T-helper 2 cell treated with Interferon-gamma antibody and Interleukin-4, amounts not matched to agents 5 μg/mL and 100 μg/mL, for 36 hours (primary cell): Measurements from ENCODE around the gene NKX6-2.
"Not testable (repeated sequence)": the region's sequence is repeated elsewhere in the genome, so short reads cannot be mapped to it uniquely, and the experiment has no call there.

Experiments
- DNase-seq: peaks from one replicate; pipeline ENCODE4 v3.0.0; 2021; ENCODE audit warnings: low spot score
- H3K27ac Mint-ChIP-seq: one replicate; pipeline ENCODE4 v1.8.0; 2021; ENCODE audit warnings: mild to moderate bottlenecking, mixed read lengths
- H3K27me3 Mint-ChIP-seq: one replicate; pipeline ENCODE4 v1.8.0; 2021; ENCODE audit warnings: low read depth, mixed read lengths
- H3K36me3 Mint-ChIP-seq: one replicate; pipeline ENCODE4 v1.8.0; 2021; ENCODE audit warnings: low read depth, mixed read lengths
- H3K4me1 Mint-ChIP-seq: one replicate; pipeline ENCODE4 v1.8.0; 2021; ENCODE audit warnings: low read depth, mixed read lengths
- H3K4me3 Mint-ChIP-seq: one replicate; pipeline ENCODE4 v1.8.0; 2022; ENCODE audit warnings: mild to moderate bottlenecking, moderate library complexity, mixed read lengths
- H3K9me3 Mint-ChIP-seq: one replicate; pipeline ENCODE4 v1.8.0; 2021; ENCODE audit warnings: mixed read lengths

The NKX6-2 gene

GRCh38 chr10:132753596-132753995 is 32.4 kb downstream of the NKX6-2 start:
- H3K27me3 Mint-ChIP-seq = no peaks in the 10 kb centered on the region
- peaks cover 7% of the 10 kb centered on the region for H3K9me3 Mint-ChIP-seq
- H3K4me3 Mint-ChIP-seq = no peak overlapping the region
- H3K36me3 Mint-ChIP-seq = peaks cover 23% of the 10 kb centered on the region
- no peaks in the 10 kb centered on the region for H3K4me1 Mint-ChIP-seq
- H3K27ac Mint-ChIP-seq = no peak overlapping the region
- DNase-seq = no peak

GRCh38 chr10:132752961-132753360 is 33.0 kb downstream of the NKX6-2 start:
- Mint-ChIP-seq H3K36me3 (peaks cover 23% of the 10 kb centered on the region), H3K27me3 (no peaks in the 10 kb centered on the region), H3K4me3 (no peak overlapping the region), H3K9me3 (peaks cover 7% of the 10 kb centered on the region), H3K27ac (no peak overlapping the region), H3K4me1 (no peaks in the 10 kb centered on the region)
- no peak for DNase-seq

DNA sequence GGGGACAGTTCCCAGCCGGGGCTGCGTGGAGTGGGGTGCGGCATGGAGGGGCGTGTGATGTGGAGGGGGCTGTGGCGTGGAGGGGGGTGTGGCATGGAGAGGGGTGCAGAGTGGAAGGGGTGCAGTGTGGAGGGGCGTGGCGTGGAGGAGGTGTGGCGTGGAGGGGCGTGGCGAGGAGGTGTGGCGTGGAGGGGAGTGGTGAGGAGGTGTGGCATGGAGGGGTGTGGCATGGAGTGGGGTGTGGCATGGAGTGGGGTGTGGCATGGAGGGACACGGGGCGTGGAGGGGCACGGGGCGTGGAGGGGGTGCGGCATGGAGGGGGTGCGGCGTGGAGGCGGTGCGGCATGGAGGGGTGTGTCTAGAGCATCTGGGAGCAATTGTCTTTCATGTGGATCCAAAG is 33.6 kb downstream of the NKX6-2 start:
- peaks cover 22% of the 10 kb centered on the region for H3K36me3 Mint-ChIP-seq
- H3K27ac Mint-ChIP-seq = no peak overlapping the region
- no peak for DNase-seq
- H3K9me3 Mint-ChIP-seq = peaks cover 7% of the 10 kb centered on the region
- no peaks in the 10 kb centered on the region for H3K4me1 Mint-ChIP-seq
- H3K4me3 Mint-ChIP-seq = no peak overlapping the region
- no peaks in the 10 kb centered on the region for H3K27me3 Mint-ChIP-seq

DNA sequence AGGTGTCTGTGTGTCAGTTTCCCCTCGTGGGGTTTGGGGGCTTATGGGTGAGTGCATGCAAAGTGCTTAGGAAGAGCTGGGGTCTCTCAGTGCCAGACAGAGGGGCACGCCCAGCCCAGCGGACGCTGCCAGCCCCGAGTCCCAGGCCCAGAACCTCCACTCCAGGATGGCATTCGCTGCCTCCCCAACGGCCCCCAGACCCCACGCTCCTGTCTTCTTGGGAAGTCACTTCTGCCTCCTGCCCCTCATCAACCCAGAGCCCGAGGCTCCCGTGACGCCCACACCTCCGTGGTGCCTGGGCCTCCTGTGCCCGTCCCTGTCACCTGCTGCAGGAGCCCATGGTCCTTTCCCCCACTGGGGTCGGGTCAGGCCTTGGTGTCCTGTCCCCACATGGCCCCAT is 35.0 kb downstream of the NKX6-2 start:
- H3K36me3 Mint-ChIP-seq = peaks cover 15% of the 10 kb centered on the region
- H3K4me1 Mint-ChIP-seq = no peaks in the 10 kb centered on the region
- H3K9me3 Mint-ChIP-seq = peaks cover 7% of the 10 kb centered on the region
- no peak for DNase-seq
- H3K4me3 Mint-ChIP-seq = no peak overlapping the region
- H3K27me3 Mint-ChIP-seq = no peaks in the 10 kb centered on the region
- no peak overlapping the region for H3K27ac Mint-ChIP-seq

- no peak overlapping the region for H3K27ac Mint-ChIP-seq
- no peaks in the 10 kb centered on the region for H3K27me3 Mint-ChIP-seq
- no peaks in the 10 kb centered on the region for H3K4me1 Mint-ChIP-seq
- peaks cover 7% of the 10 kb centered on the region for H3K36me3 Mint-ChIP-seq
- H3K4me3 Mint-ChIP-seq = no peak overlapping the region
- no peaks in the 10 kb centered on the region for H3K9me3 Mint-ChIP-seq
- DNase-seq = no peak
These were observed 36.6 kb downstream of the NKX6-2 start for GRCh38 chr10:132749371-132749795.

DNA sequence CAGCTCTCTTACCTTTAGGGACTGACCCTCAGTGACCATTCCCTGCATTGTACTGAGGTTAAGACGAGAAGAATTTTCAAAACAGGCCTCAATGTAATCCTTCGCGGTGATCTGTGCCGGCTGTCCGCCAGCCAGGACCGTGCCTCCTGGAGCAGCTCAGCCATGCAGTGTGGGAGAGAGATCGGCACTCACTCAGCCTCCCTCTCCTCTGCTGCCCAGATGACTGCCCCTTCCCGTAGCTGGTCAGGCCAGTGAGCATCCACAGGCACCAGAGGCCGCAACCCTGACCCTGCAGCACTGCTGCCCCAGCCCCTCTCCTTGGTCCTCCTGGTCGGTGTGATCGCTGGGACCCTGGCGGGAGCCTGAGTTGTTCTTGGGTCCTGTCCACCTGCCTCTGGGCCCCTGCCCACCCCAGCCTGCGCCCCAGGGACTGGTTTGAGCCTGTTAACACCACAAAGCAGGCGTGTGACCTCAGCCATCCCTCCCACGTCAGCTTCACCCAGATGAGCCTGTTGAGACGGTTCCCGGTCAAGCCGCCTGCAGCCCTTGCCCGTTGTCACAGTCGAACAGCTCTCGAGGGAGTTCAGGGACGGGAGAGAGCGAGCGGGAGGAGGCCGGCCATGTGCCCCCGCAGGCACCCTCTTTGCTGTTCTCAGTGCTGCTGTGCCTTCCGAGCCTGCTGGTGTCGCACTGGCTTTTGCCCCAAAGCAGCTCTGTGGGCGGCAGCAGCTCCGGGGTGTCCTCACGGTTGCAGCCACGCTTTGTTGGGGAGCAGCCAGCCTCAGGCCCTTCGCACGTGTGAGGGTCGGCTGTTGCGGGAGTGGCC is 37.2 kb downstream of the NKX6-2 start:
- H3K9me3 Mint-ChIP-seq = no peaks in the 10 kb centered on the region
- no peaks in the 10 kb centered on the region for H3K4me1 Mint-ChIP-seq
- H3K4me3 Mint-ChIP-seq = no peak overlapping the region
- H3K27ac Mint-ChIP-seq = no peak overlapping the region
- no peaks in the 10 kb centered on the region for H3K27me3 Mint-ChIP-seq
- no peak for DNase-seq
- H3K36me3 Mint-ChIP-seq = peaks cover 2% of the 10 kb centered on the region

- Mint-ChIP-seq H3K36me3 (no peaks in the 10 kb centered on the region), H3K27ac (no peak overlapping the region), H3K9me3 (no peaks in the 10 kb centered on the region), H3K27me3 (no peaks in the 10 kb centered on the region), H3K4me3 (no peak overlapping the region), H3K4me1 (no peaks in the 10 kb centered on the region)
- no peak for DNase-seq
These were observed 37.8 kb downstream of the NKX6-2 start for GRCh38 chr10:132748135-132748534.

GRCh38 chr10:132746801-132747625 is 38.9 kb downstream of the NKX6-2 start:
- no peaks in the 10 kb centered on the region for H3K27me3 Mint-ChIP-seq
- H3K4me3 Mint-ChIP-seq = no peak overlapping the region
- no peaks in the 10 kb centered on the region for H3K9me3 Mint-ChIP-seq
- no peaks in the 10 kb centered on the region for H3K4me1 Mint-ChIP-seq
- H3K36me3 Mint-ChIP-seq = no peaks in the 10 kb centered on the region
- no peak overlapping the region for H3K27ac Mint-ChIP-seq
- no peak for DNase-seq

GRCh38 chr10:132746386-132746785 is 39.6 kb downstream of the NKX6-2 start:
- DNase-seq = no peak
- H3K4me1 Mint-ChIP-seq = no peaks in the 10 kb centered on the region
- no peak overlapping the region for H3K4me3 Mint-ChIP-seq
- no peaks in the 10 kb centered on the region for H3K27me3 Mint-ChIP-seq
- no peaks in the 10 kb centered on the region for H3K36me3 Mint-ChIP-seq
- no peak overlapping the region for H3K27ac Mint-ChIP-seq
- H3K9me3 Mint-ChIP-seq = no peaks in the 10 kb centered on the region

DNA sequence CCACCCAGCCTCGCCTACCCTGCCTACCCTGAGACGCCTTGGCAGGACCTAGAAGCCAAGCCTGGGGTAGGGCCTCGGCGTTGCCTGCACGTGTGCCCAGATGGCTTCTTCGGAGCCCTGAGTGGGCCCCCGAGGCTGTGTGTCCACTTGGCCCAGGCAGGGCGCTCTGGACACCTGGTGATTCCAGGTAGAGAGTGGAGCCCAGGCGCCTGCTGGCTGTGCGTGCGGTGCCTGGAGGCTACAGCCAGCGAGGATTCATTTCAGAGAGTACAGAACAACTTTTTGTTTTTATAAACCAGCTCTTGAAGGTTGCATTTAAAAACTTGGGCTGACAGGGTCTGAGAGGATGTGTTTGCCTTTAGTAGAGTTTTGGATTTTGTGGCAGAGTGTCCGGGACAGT is 40.0 kb downstream of the NKX6-2 start:
- DNase-seq = no peak
- H3K36me3 Mint-ChIP-seq = no peaks in the 10 kb centered on the region
- no peaks in the 10 kb centered on the region for H3K9me3 Mint-ChIP-seq
- H3K27me3 Mint-ChIP-seq = no peaks in the 10 kb centered on the region
- H3K4me3 Mint-ChIP-seq = no peak overlapping the region
- no peak overlapping the region for H3K27ac Mint-ChIP-seq
- no peaks in the 10 kb centered on the region for H3K4me1 Mint-ChIP-seq

DNA sequence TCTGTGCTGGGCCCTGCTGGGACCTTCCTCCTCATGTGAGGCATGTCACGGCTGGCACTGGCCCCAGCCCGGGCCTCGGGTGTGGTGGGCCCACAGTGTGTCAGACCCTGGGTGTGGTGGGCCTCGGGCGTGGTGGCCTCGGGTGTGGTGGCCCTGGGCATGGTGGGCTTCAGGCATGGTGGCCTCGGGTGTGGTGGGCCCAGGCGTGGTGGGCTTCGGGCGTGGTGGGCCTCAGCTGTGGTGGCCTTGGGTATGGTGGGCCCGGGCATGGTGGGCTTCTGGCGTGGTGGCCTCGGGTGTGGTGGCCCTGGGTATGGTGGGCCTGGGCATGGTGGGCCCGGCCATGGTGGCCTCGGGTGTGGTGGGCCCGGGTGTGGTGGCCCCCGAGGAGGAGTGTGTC is 40.4 kb downstream of the NKX6-2 start:
- Mint-ChIP-seq H3K4me1 (no peaks in the 10 kb centered on the region), H3K4me3 (no peak overlapping the region), H3K27me3 (no peaks in the 10 kb centered on the region), H3K27ac (no peak overlapping the region), H3K36me3 (no peaks in the 10 kb centered on the region), H3K9me3 (no peaks in the 10 kb centered on the region)
- no peak for DNase-seq

- no peaks in the 10 kb centered on the region for H3K4me1 Mint-ChIP-seq
- no peak for DNase-seq
- H3K4me3 Mint-ChIP-seq = no peak overlapping the region
- no peaks in the 10 kb centered on the region for H3K36me3 Mint-ChIP-seq
- no peaks in the 10 kb centered on the region for H3K9me3 Mint-ChIP-seq
- no peaks in the 10 kb centered on the region for H3K27me3 Mint-ChIP-seq
- no peak overlapping the region for H3K27ac Mint-ChIP-seq
These were observed 41.1 kb downstream of the NKX6-2 start for GRCh38 chr10:132744839-132745238.

DNA sequence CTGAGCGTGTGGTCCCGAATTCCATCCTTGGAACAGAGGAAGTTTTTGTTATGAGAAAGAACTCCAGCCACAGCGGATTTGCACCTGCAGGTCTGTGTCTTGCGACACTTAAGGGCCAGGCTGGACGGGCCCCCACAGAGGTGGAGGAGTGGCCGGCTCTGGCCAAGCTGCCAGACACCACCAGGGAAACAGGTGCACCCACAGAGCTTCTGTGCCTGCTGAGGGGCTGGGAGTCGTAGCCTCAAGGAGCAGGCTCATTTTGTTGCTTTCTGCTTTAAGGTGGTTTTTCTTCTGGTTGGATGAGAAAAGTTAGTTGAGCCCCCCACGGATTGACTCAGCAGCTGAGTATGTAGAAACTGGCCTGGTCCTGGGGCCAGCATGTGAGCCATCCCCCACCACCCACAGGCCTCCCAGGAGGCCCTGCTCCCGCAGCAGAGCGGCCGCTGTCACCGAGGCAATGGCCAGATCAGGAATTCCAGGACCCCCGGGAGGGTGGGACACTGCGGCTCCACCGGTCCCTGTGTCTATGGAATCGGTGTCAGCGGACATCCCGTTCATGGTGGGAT is 41.9 kb downstream of the NKX6-2 start:
- DNase-seq = no peak
- Mint-ChIP-seq H3K4me3 (no peak overlapping the region), H3K4me1 (no peaks in the 10 kb centered on the region), H3K36me3 (no peaks in the 10 kb centered on the region), H3K27me3 (no peaks in the 10 kb centered on the region), H3K27ac (no peak overlapping the region), H3K9me3 (no peaks in the 10 kb centered on the region)

DNA sequence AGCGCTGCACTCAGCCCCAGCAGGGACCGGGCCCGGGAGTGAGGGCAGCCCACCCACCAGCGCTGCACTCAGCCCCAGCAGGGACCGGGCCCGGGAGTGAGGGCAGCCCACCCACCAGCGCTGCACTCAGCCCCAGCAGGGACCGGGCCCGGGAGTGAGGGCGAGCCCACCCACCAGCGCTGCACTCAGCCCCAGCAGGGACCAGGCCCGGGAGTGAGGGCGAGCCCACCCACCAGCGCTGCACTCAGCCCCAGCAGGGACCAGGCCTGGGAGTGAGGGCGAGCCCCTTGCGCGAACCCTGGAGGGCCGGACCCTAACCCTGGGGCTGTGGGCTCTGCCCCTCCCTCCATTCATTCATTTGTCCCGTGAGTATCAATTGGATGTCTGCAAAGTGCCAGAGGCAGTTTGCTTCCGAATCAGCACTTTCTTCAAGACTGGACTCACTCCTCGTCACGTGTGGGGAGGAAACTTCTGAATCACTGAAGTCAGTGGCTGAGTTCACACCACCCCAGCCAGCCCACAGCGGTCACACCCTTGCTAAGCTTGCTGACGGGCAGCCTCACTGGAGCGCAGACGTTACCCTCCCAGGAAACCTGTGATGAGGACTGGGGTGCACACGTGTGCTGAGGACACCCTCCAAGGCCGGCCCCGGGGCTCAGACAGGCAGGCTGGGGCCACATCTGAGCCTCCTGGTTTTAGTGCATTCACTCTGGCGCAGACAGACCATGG is 42.6 kb downstream of the NKX6-2 start:
- H3K4me3 Mint-ChIP-seq, DNase-seq: not testable (repeated sequence)

More for the DNA sequence above, 42.6 kb downstream of the NKX6-2 start:
- not testable (repeated sequence) for H3K9me3 Mint-ChIP-seq, H3K27ac Mint-ChIP-seq, H3K27me3 Mint-ChIP-seq, H3K36me3 Mint-ChIP-seq, H3K4me1 Mint-ChIP-seq
